Psoas muscle (tissue), 8 donors: ENCODE results near the gene P2RX5. TPM values are rescaled to one million over a fixed set of nuclear protein-coding genes. Genes with fewer than 3 reads are reported as not detected.
"Not testable (repeated sequence)": the region's sequence is repeated elsewhere in the genome, so short reads cannot be mapped to it uniquely, and the experiment has no call there.

Experiments
- ATAC-seq, 4 donors: fragments of 200-7000 bp; cut with Tn5 transposase; one replicate each; pipeline ENCODE4 v1.9.1; 2020; ENCODE audit warnings: moderate library complexity in 3 of 4, mild to moderate bottlenecking in 2 of 4
- DNase-seq, 2 donors: peaks; one replicate each; pipeline ENCODE4 v3.0.0-alpha.2; 2020
- H3K27ac ChIP-seq: fragments of 200-600 bp; one replicate; pipeline ENCODE4 v1.8.0; 2022
- H3K27me3 ChIP-seq, 3 donors: fragments of 200-600 bp in 1 of 3; one replicate each; pipeline versions ENCODE4 v1.6.1 to v1.8.0; 2013 to 2022; ENCODE audit warnings: low read length in 2 of 3, mild to moderate bottlenecking in 2 of 3, moderate library complexity in 1 of 3; ENCODE audit not compliant: insufficient read depth in 3 of 3
- H3K36me3 ChIP-seq, 2 donors: fragments of 200-600 bp in 1 of 2; one replicate each; pipeline versions ENCODE4 v1.6.1 to v1.8.0; 2013 to 2022; ENCODE audit warnings: low read depth in 1 of 2, mild to moderate bottlenecking in 1 of 2, moderate library complexity in 1 of 2; ENCODE audit not compliant: insufficient read depth in 1 of 2
- H3K4me1 ChIP-seq: fragments of 200-600 bp; one replicate; pipeline ENCODE4 v1.8.0; 2022
- H3K4me3 ChIP-seq: fragments of 200-600 bp; one replicate; pipeline ENCODE4 v1.8.0; 2022; ENCODE audit warnings: mild to moderate bottlenecking
- H3K9me3 ChIP-seq: fragments of 200-600 bp; one replicate; pipeline ENCODE4 v1.8.0; 2022
- CTCF ChIP-seq: fragments of 200-600 bp; IDR thresholded peaks from one replicate; pipeline ENCODE4 v1.8.0; 2022; ENCODE audit warnings: antibody characterized with exemption
- WGBS, 3 donors: extraction: QIAGEN DNeasy Blood & Tissue Kit; methylation state at CpG; one replicate each; pipeline versions ENCODE4 v1.1.6 to v1.1.7; 2013; 5-methylcytosine and 5-hydroxymethylcytosine counted together
- intact Hi-C, 2 donors: fragments of 100-400 bp; cut with DNase I; formaldehyde crosslinking; loops; one replicate each; pipeline versions ENCODE4 v1.11.0 to v1.14.2; 2022
- polyA plus RNA-seq, 3 donors: library from polyadenylated mRNA; stranded (reverse); fragments of 200-250 nt; gene quantifications; one replicate each; pipeline ENCODE4 v1.2.3, GENCODE V29; 2013
- total RNA-seq, 4 donors: library from RNA; stranded (reverse); fragmentation: NEBNext Ultra II Directional in 2 of 4; extraction: Animal tissue kit (Norgen Biotek cat#: 25700) in 2 of 4; gene quantifications; one replicate each; pipeline versions ENCODE4 v1.2.1 to v1.2.4, GENCODE V29; 2021 to 2023
- donor health status: healthy with polysubstance abuse.
- donor health status: DM: no; HTN: no; CAD: no; lungs with moderate emphysema.
- donor health status: Bipolar disorder and iron deficiency.
- donor health status: healthy.
- donor health status: DM: yes; HTN: yes; CAD: no.
- donor health status: DM: no; HTN: no; CAD: no.
- donor health status: DM: no; HTN: no; CAD: no.
- donor health status: DM: yes; HTN: yes; CAD: no.

Gene P2RX5
- total and polyA plus RNA-seq, 7 donors, result 15.5 to 138 (median 30.8) TPM

- Histone ChIP-seq H3K27me3 (no peaks in the 10 kb centered on the region), H3K4me1 (peaks cover 5% of the 10 kb centered on the region), H3K36me3 (no peaks in the 10 kb centered on the region), H3K9me3 (no peaks in the 10 kb centered on the region), H3K27ac (no peak overlapping the region), H3K4me3 (no peak overlapping the region)
- WGBS, 3 donors, result 82 to 86% (median 86%) methylated on average over 16 of the region's 16 CpGs
- intact Hi-C loops, result loop anchor here (5.0 to 10.0 kb wide), 5 partner anchors 73 to 265 kb away; no protein-coding TSS in a partner anchor
- ATAC-seq (no peak), DNase-seq (no peak)
- no peak for TF ChIP-seq CTCF
These were observed 43.6 kb upstream of the P2RX5 start for GRCh38 chr17:3739422-3740124.

- no peaks in the 10 kb centered on the region for H3K27me3 ChIP-seq
- TF ChIP-seq CTCF, result no peak
- H3K27ac ChIP-seq, result peak overlapping the region; percentile 76
- no peaks in the 10 kb centered on the region for H3K36me3 ChIP-seq
- ATAC-seq (peak; percentile 62 to 77 (median 69)), DNase-seq (peak in 1 of 2 donors; percentile 56)
- peak overlapping the region; percentile 55 for H3K4me3 ChIP-seq
- H3K9me3 ChIP-seq, result no peaks in the 10 kb centered on the region
- WGBS, 3 donors, result 40 to 54% (median 43%) methylated on average over 16 of the region's 16 CpGs
- H3K4me1 ChIP-seq, result peaks cover 5% of the 10 kb centered on the region
- intact Hi-C loops, result loop anchor here (5.0 to 10.0 kb wide), 5 partner anchors 74 to 266 kb away; no protein-coding TSS in a partner anchor
These were observed 42.8 kb upstream of the P2RX5 start for GRCh38 chr17:3738562-3739295.

GRCh38 chr17:3735515-3735914 lies 39.6 kb upstream of the P2RX5 start:
- TF ChIP-seq CTCF, result no peak
- 59 to 70% (median 66%) methylated on average over 8 of the region's 8 CpGs for WGBS, 3 donors
- Histone ChIP-seq H3K36me3 (no peaks in the 10 kb centered on the region), H3K27ac (no peak overlapping the region), H3K4me1 (peaks cover 5% of the 10 kb centered on the region), H3K27me3 (no peaks in the 10 kb centered on the region), H3K4me3 (no peak overlapping the region), H3K9me3 (no peaks in the 10 kb centered on the region)
- intact Hi-C loops, result loop anchor here (5.0 to 10.0 kb wide), 5 partner anchors 77 to 269 kb away; no protein-coding TSS in a partner anchor
- DNase-seq, result no peak
- no peak for ATAC-seq

- H3K9me3 ChIP-seq, ATAC-seq, H3K36me3 ChIP-seq, DNase-seq, H3K4me3 ChIP-seq, H3K4me1 ChIP-seq, H3K27ac ChIP-seq, H3K27me3 ChIP-seq: not testable (repeated sequence)
- intact Hi-C loops, result loop anchor here (5.0 to 10.0 kb wide), 6 partner anchors 53 to 270 kb away; no protein-coding TSS in a partner anchor
- 92 to 94% (median 94%) methylated on average over 10 of the region's 10 CpGs for WGBS, 3 donors
These were observed 38.9 kb upstream of the P2RX5 start for GRCh38 chr17:3734911-3735276.

GRCh38 chr17:3732210-3732621 lies 36.3 kb upstream of the P2RX5 start:
- TF ChIP-seq CTCF, result no peak
- Histone ChIP-seq H3K27ac (no peak overlapping the region), H3K27me3 (no peaks in the 10 kb centered on the region), H3K36me3 (no peaks in the 10 kb centered on the region), H3K4me1 (no peaks in the 10 kb centered on the region), H3K4me3 (no peak overlapping the region), H3K9me3 (no peaks in the 10 kb centered on the region)
- ATAC-seq (peak; percentile 61 to 83 (median 70)), DNase-seq (no peak)
- WGBS, 3 donors, result 11 to 34% (median 14%) methylated on average over 9 of the region's 9 CpGs
- intact Hi-C loops, result loop anchor here (5.0 to 10.0 kb wide), 3 partner anchors 50 to 273 kb away; no protein-coding TSS in a partner anchor
